Prostate gland (tissue), 2 donors: ENCODE data around the gene HSF4. TPM values are rescaled to one million over a fixed set of nuclear protein-coding genes. Genes with fewer than 3 reads are reported as not detected.

ENCODE experiments used
- DNase-seq: peaks from one replicate; pipeline ENCODE4 v3.0.0-alpha.2; 2019; ENCODE audit warnings: low spot score
- H3K27ac ChIP-seq, 2 donors: fragments of 200-600 bp; sonication (generic); 2 replicates each; pipeline ENCODE4 v1.5.1; 2017 to 2019
- H3K27me3 ChIP-seq: fragments of 200-600 bp; sonication (generic); replicated peaks from 2 replicates; pipeline ENCODE4 v1.5.1; 2019; ENCODE audit not compliant: insufficient read depth
- H3K36me3 ChIP-seq, 2 donors: fragments of 200-600 bp; sonication (generic); 1 replicate in 1 of 2; 2 replicates in 1 of 2; pipeline versions ENCODE4 v1.5.1 to v1.8.1; 2017 to 2019
- H3K4me1 ChIP-seq: fragments of 200-600 bp; sonication (generic); replicated peaks from 2 replicates; pipeline ENCODE4 v1.5.1; 2019
- H3K4me3 ChIP-seq, 2 donors: fragments of 200-600 bp; sonication (generic); 2 replicates each; pipeline ENCODE4 v1.5.1; 2017 to 2019
- H3K9me3 ChIP-seq: fragments of 200-600 bp; sonication (generic); 2 replicates; pipeline ENCODE4 v1.5.1; 2017
- POLR2A ChIP-seq: fragments of 450-650 bp; IDR thresholded peaks from one replicate; pipeline ENCODE4 v1.6.1; 2016; ENCODE audit warnings: antibody characterized with exemption, mild to moderate bottlenecking
- POLR2AphosphoS5 ChIP-seq: sonication (generic); formaldehyde crosslinking; IDR thresholded peaks from one replicate; pipeline ENCODE4 v1.6.1; 2017; ENCODE audit warnings: antibody characterized with exemption
- WGBS: methylation state at CpG from one replicate; pipeline ENCODE4 v1.1.5; 2018; 5-methylcytosine and 5-hydroxymethylcytosine counted together
- intact Hi-C: fragments of 100-400 bp; cut with DNase I; formaldehyde crosslinking; loops from one replicate; pipeline ENCODE4 v1.14.2; 2022
- total RNA-seq, 2 donors: library from RNA; depleted of rRNA; stranded (reverse); fragments of >200 nt; gene quantifications; one replicate each; pipeline ENCODE4 v1.1.0, GENCODE V29; 2016
- TF ChIP-seq, protein P1 (sequence below), 4 experiments: fragments of 200-600 bp in 2 of 4; fragments of 450-650 bp in 2 of 4; sonication (generic) in 2 of 4; IDR thresholded peaks; 1 replicate in 3 of 4; 2 replicates in 1 of 4; pipeline ENCODE4 v1.5.1; 2016 to 2019; ENCODE audit warnings: antibody characterized with exemption in 4 of 4, mild to moderate bottlenecking in 2 of 4, moderate library complexity in 2 of 4

HSF4 gene
- total RNA-seq, 2 donors from 2014 or later: 109 to 137 TPM

- DNase-seq: peak; percentile 87
- H3K27me3 ChIP-seq: no peaks in the 10 kb centered on the region
- no peaks in the 10 kb centered on the region for H3K9me3 ChIP-seq
- WGBS: 2% methylated on average over 37 of the region's 50 CpGs
- H3K36me3 ChIP-seq: no peaks in the 10 kb centered on the region
- TF ChIP-seq, protein P1, sequence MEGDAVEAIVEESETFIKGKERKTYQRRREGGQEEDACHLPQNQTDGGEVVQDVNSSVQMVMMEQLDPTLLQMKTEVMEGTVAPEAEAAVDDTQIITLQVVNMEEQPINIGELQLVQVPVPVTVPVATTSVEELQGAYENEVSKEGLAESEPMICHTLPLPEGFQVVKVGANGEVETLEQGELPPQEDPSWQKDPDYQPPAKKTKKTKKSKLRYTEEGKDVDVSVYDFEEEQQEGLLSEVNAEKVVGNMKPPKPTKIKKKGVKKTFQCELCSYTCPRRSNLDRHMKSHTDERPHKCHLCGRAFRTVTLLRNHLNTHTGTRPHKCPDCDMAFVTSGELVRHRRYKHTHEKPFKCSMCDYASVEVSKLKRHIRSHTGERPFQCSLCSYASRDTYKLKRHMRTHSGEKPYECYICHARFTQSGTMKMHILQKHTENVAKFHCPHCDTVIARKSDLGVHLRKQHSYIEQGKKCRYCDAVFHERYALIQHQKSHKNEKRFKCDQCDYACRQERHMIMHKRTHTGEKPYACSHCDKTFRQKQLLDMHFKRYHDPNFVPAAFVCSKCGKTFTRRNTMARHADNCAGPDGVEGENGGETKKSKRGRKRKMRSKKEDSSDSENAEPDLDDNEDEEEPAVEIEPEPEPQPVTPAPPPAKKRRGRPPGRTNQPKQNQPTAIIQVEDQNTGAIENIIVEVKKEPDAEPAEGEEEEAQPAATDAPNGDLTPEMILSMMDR (IDR thresholded peaks at IDR 0.05): peak in 2 of 4 experiments; percentile 31 to 33
- peak; percentile 75 for TF ChIP-seq POLR2A
- TF ChIP-seq POLR2AphosphoS5: no peak
- intact Hi-C loops: no loop called here
- H3K4me3 ChIP-seq: peak within 1 kb of the TSS; percentile 42 to 55
- H3K4me1 ChIP-seq: peaks cover 17% of the 10 kb centered on the region
- H3K27ac ChIP-seq: peak within 1 kb of the TSS; percentile 93 to 96
Measured at GRCh38 chr16:67170168-67170948, 5.8 kb downstream of the HSF4 start, which contains the start of gene NOL3. NOL3 (plus strand) TSS chr16:67170538.

- intact Hi-C loops: no loop called here
- no peaks in the 10 kb centered on the region for H3K9me3 ChIP-seq
- peaks cover 18% of the 10 kb centered on the region for H3K4me1 ChIP-seq
- H3K27me3 ChIP-seq: no peaks in the 10 kb centered on the region
- WGBS: 36% methylated on average over 14 of the region's 14 CpGs
- H3K36me3 ChIP-seq: no peaks in the 10 kb centered on the region
- no peak for TF ChIP-seq POLR2AphosphoS5
- TF ChIP-seq, protein P1 (IDR thresholded peaks at IDR 0.05): no peak
- no peak for TF ChIP-seq POLR2A
- peak overlapping the region; percentile 93 to 96 for H3K27ac ChIP-seq
- DNase-seq: no peak
- peak overlapping the region; percentile 42 to 55 for H3K4me3 ChIP-seq
Measured at GRCh38 chr16:67170949-67171649, 6.6 kb downstream of the HSF4 start.

- Histone ChIP-seq H3K4me3 (peak overlapping the region; percentile 26 to 38), H3K36me3 (no peaks in the 10 kb centered on the region), H3K9me3 (no peaks in the 10 kb centered on the region), H3K27me3 (no peaks in the 10 kb centered on the region), H3K4me1 (peaks cover 25% of the 10 kb centered on the region), H3K27ac (peak overlapping the region; percentile 90 to 96)
- intact Hi-C loops: no loop called here
- TF ChIP-seq, protein P1 (IDR thresholded peaks at IDR 0.05): no peak
- TF ChIP-seq POLR2AphosphoS5 (no peak), POLR2A (no peak)
- no peak for DNase-seq
- 89% methylated on average over 1 of the region's 1 CpG for WGBS
Measured at GRCh38 chr16:67173323-67173722, 8.8 kb downstream of the HSF4 start.

GRCh38 chr16:67173808-67174705 is 9.5 kb downstream of the HSF4 start:
- H3K27me3 ChIP-seq: no peaks in the 10 kb centered on the region
- H3K36me3 ChIP-seq: no peaks in the 10 kb centered on the region
- 2% methylated on average over 47 of the region's 71 CpGs for WGBS
- H3K27ac ChIP-seq: peak overlapping the region; percentile 90 to 96
- H3K4me3 ChIP-seq: peak overlapping the region; percentile 26 to 38
- DNase-seq: peak; percentile 88
- peaks cover 24% of the 10 kb centered on the region for H3K4me1 ChIP-seq
- H3K9me3 ChIP-seq: no peaks in the 10 kb centered on the region
- TF ChIP-seq POLR2A (peak; percentile 67), POLR2AphosphoS5 (peak; percentile 75)
- TF ChIP-seq, protein P1 (IDR thresholded peaks at IDR 0.05): peak in 3 of 4 experiments; percentile 29 to 61 (median 51)
- intact Hi-C loops: no loop called here
